ENCODE results near the gene STXBP6.

The STXBP6 gene

DNA sequence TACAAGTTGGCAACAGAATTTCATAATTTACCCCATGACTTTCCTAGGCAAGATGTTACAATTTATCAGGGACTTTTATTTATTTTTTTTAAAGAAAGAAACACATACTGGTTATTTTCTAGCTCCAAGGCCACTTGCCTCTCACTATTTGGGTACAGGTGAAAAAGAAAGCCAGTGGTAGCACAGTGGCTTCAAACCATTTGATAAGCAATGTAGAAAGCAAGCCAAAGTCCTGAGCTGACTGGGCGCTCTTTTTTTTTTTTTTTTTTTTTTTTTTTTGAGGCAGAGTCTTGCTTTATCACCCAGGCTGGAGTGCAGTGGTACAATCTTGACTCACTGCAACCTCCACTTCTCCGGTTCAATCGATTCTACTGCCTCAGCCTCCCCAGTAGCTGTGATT lies 73.3 kb downstream of the STXBP6 start:
- no peak for DNase-seq
- Histone ChIP-seq H3K9me3 (ENCODE audit: control extremely low read depth in 1 of 5, control insufficient read depth in 4 of 5, insufficient read depth in 2 of 5, low read depth in 1 of 5, low read length in 4 of 5) (no peaks in the 10 kb centered on the region), H3K27ac (ENCODE audit: insufficient read depth in 1 of 2, low read depth in 1 of 2, low read length in 2 of 2, poor library complexity in 1 of 2, severe bottlenecking in 2 of 2) (no peak overlapping the region), H3K4me3 (ENCODE audit: control insufficient read depth in 1 of 7, extremely low read depth in 1 of 7, insufficient read depth in 4 of 7, low read depth in 2 of 7, low read length in 6 of 7) (no peak overlapping the region), H3K4me1 (ENCODE audit: control extremely low read depth in 1 of 4, control insufficient read depth in 4 of 4, insufficient read depth in 4 of 4, low read length in 3 of 4) (no peaks in the 10 kb centered on the region), H3K36me3 (ENCODE audit: control insufficient read depth in 4 of 4, insufficient read depth in 4 of 4, low read length in 3 of 4) (no peaks in the 10 kb centered on the region), H3K27me3 (replicated peaks in 2 of 5; ENCODE audit: control insufficient read depth in 4 of 5, insufficient read depth in 5 of 5, low read length in 4 of 5) (no peaks in the 10 kb centered on the region)
- no CpG with 5 or more reads among the region's 3 CpGs for WGBS (ENCODE audit: insufficient coverage)
- ChIA-PET POLR2A (no interaction called here), CTCF (no interaction called here)

GRCh38 chr14:24975393-24975792 lies 74.6 kb downstream of the STXBP6 start:
- WGBS (ENCODE audit: insufficient coverage), result no CpG with 5 or more reads among the region's 2 CpGs
- no peaks in the 10 kb centered on the region for H3K4me1 ChIP-seq (ENCODE audit: control extremely low read depth in 1 of 4, control insufficient read depth in 4 of 4, insufficient read depth in 4 of 4, low read length in 3 of 4)
- CTCF ChIA-PET, result no interaction called here
- no peak for DNase-seq
- no peaks in the 10 kb centered on the region for H3K27me3 ChIP-seq (replicated peaks in 2 of 5; ENCODE audit: control insufficient read depth in 4 of 5, insufficient read depth in 5 of 5, low read length in 4 of 5)
- H3K9me3 ChIP-seq (ENCODE audit: control extremely low read depth in 1 of 5, control insufficient read depth in 4 of 5, insufficient read depth in 2 of 5, low read depth in 1 of 5, low read length in 4 of 5), result no peaks in the 10 kb centered on the region
- POLR2A ChIA-PET, result no interaction called here
- no peak overlapping the region for H3K4me3 ChIP-seq (ENCODE audit: control insufficient read depth in 1 of 7, extremely low read depth in 1 of 7, insufficient read depth in 4 of 7, low read depth in 2 of 7, low read length in 6 of 7)
- no peak overlapping the region for H3K27ac ChIP-seq (ENCODE audit: insufficient read depth in 1 of 2, low read depth in 1 of 2, low read length in 2 of 2, poor library complexity in 1 of 2, severe bottlenecking in 2 of 2)
- H3K36me3 ChIP-seq (ENCODE audit: control insufficient read depth in 4 of 4, insufficient read depth in 4 of 4, low read length in 3 of 4), result no peaks in the 10 kb centered on the region

DNA sequence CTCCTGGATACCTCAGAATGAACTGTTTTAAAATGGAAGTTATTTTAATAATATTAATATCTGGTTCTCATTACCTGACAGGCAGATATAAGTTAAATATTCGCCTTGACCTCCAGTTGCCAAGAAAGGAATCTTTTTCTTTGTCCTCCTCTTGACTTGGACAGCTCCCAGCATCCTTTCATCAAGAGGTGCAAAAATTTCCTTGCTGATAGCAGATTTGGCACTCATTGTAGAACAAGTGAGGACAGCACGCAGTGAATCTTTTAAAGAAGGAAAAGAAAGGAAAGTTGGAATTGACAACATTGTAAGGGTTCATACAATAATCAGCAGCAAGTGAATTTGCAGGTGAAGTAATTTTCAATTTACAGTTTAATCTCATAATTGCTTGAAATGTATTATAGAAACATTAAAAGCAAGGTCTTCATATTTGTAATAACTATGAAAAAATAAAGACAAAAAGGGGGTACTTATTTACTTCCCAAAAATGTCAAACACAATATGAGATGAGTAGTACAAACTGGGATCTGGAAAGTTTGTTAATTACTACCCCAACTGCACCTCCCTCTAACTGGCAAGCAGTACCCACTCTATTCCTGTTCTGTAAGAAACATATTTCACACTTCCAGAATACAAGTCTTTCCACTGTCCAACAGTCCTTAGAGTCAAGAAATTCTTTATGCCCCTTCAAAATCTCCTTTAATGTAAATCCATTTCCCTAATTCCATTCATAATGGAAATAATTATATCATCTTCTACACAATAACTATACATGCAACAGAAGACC lies 75.2 kb downstream of the STXBP6 start:
- no peaks in the 10 kb centered on the region for H3K4me1 ChIP-seq (ENCODE audit: control extremely low read depth in 1 of 4, control insufficient read depth in 4 of 4, insufficient read depth in 4 of 4, low read length in 3 of 4)
- ChIA-PET POLR2A (no interaction called here), CTCF (no interaction called here)
- DNase-seq, result no peak
- no peaks in the 10 kb centered on the region for H3K9me3 ChIP-seq (ENCODE audit: control extremely low read depth in 1 of 5, control insufficient read depth in 4 of 5, insufficient read depth in 2 of 5, low read depth in 1 of 5, low read length in 4 of 5)
- WGBS (ENCODE audit: insufficient coverage), result 100% methylated on average over 1 of the region's 2 CpGs
- H3K27ac ChIP-seq (ENCODE audit: insufficient read depth in 1 of 2, low read depth in 1 of 2, low read length in 2 of 2, poor library complexity in 1 of 2, severe bottlenecking in 2 of 2), result no peak overlapping the region
- H3K27me3 ChIP-seq (replicated peaks in 2 of 5; ENCODE audit: control insufficient read depth in 4 of 5, insufficient read depth in 5 of 5, low read length in 4 of 5), result no peaks in the 10 kb centered on the region
- no peaks in the 10 kb centered on the region for H3K36me3 ChIP-seq (ENCODE audit: control insufficient read depth in 4 of 4, insufficient read depth in 4 of 4, low read length in 3 of 4)
- H3K4me3 ChIP-seq (ENCODE audit: control insufficient read depth in 1 of 7, extremely low read depth in 1 of 7, insufficient read depth in 4 of 7, low read depth in 2 of 7, low read length in 6 of 7), result no peak overlapping the region

- CTCF ChIA-PET, result no interaction called here
- WGBS (ENCODE audit: insufficient coverage), result 95% methylated on average over 3 of the region's 3 CpGs
Observed at GRCh38 chr14:24972844-24973243, 77.1 kb downstream of the STXBP6 start.

DNA sequence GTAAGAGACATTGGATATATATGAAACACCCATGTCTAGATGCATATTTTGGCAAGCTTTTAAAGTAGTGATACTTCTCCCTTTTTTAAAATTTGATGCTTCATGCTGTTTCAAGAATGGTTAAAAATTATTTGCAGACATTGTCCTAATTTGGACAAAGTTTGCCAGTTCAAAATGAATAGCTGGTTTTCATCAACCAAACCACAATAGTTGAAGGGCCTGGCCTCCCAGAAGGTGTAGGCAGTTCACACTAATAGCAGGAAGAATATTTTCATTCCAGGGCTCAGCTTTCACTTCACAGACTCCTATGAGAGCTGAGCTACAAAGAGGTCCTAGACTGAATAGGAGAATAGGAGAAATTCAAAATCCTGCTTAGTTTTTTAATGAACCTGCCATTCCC lies 78.7 kb downstream of the STXBP6 start:
- H3K27me3 ChIP-seq (replicated peaks in 2 of 5; ENCODE audit: control insufficient read depth in 4 of 5, insufficient read depth in 5 of 5, low read length in 4 of 5), result no peaks in the 10 kb centered on the region
- no peaks in the 10 kb centered on the region for H3K36me3 ChIP-seq (ENCODE audit: control insufficient read depth in 4 of 4, insufficient read depth in 4 of 4, low read length in 3 of 4)
- ChIA-PET CTCF (interaction anchor here (0.6 kb wide), 1 partner anchor 46 kb away, joined by 3 read pairs; no protein-coding TSS in a partner anchor), POLR2A (no interaction called here)
- no peak for DNase-seq
- no peak overlapping the region for H3K27ac ChIP-seq (ENCODE audit: insufficient read depth in 1 of 2, low read depth in 1 of 2, low read length in 2 of 2, poor library complexity in 1 of 2, severe bottlenecking in 2 of 2)
- H3K4me3 ChIP-seq (ENCODE audit: control insufficient read depth in 1 of 7, extremely low read depth in 1 of 7, insufficient read depth in 4 of 7, low read depth in 2 of 7, low read length in 6 of 7), result no peak overlapping the region
- no peaks in the 10 kb centered on the region for H3K4me1 ChIP-seq (ENCODE audit: control extremely low read depth in 1 of 4, control insufficient read depth in 4 of 4, insufficient read depth in 4 of 4, low read length in 3 of 4)
- H3K9me3 ChIP-seq (ENCODE audit: control extremely low read depth in 1 of 5, control insufficient read depth in 4 of 5, insufficient read depth in 2 of 5, low read depth in 1 of 5, low read length in 4 of 5), result no peaks in the 10 kb centered on the region

More at GRCh38 chr14:24972844-24973243, 77.1 kb downstream of the STXBP6 start:
- Histone ChIP-seq H3K4me3 (ENCODE audit: control insufficient read depth in 1 of 7, extremely low read depth in 1 of 7, insufficient read depth in 4 of 7, low read depth in 2 of 7, low read length in 6 of 7) (no peak overlapping the region), H3K27me3 (replicated peaks in 2 of 5; ENCODE audit: control insufficient read depth in 4 of 5, insufficient read depth in 5 of 5, low read length in 4 of 5) (no peaks in the 10 kb centered on the region), H3K9me3 (ENCODE audit: control extremely low read depth in 1 of 5, control insufficient read depth in 4 of 5, insufficient read depth in 2 of 5, low read depth in 1 of 5, low read length in 4 of 5) (no peaks in the 10 kb centered on the region), H3K36me3 (ENCODE audit: control insufficient read depth in 4 of 4, insufficient read depth in 4 of 4, low read length in 3 of 4) (no peaks in the 10 kb centered on the region), H3K27ac (ENCODE audit: insufficient read depth in 1 of 2, low read depth in 1 of 2, low read length in 2 of 2, poor library complexity in 1 of 2, severe bottlenecking in 2 of 2) (no peak overlapping the region), H3K4me1 (ENCODE audit: control extremely low read depth in 1 of 4, control insufficient read depth in 4 of 4, insufficient read depth in 4 of 4, low read length in 3 of 4) (no peaks in the 10 kb centered on the region)
- no peak for DNase-seq
- POLR2A ChIA-PET, result no interaction called here

DNA sequence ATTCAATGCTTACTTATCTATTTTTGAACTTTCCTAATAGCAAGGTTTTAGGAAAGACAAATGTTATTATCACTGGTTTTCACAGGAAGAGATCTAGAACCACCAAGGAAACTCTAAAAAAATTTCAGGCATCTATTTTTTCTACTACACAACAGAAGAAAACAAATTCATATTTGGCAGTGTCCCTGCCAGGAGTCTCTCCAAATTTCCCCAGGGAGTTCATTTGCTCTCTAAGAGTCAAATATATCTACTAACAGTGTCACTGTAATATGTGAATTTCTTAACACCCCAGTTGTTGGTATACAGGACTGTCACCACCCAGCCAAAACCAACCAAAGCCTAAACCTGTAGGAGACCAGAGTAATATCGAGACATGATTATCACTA lies 83.4 kb downstream of the STXBP6 start:
- ChIA-PET POLR2A (no interaction called here), CTCF (no interaction called here)
- no peaks in the 10 kb centered on the region for H3K4me1 ChIP-seq (ENCODE audit: control extremely low read depth in 1 of 4, control insufficient read depth in 4 of 4, insufficient read depth in 4 of 4, low read length in 3 of 4)
- no peaks in the 10 kb centered on the region for H3K36me3 ChIP-seq (ENCODE audit: control insufficient read depth in 4 of 4, insufficient read depth in 4 of 4, low read length in 3 of 4)
- no peaks in the 10 kb centered on the region for H3K27me3 ChIP-seq (replicated peaks in 2 of 5; ENCODE audit: control insufficient read depth in 4 of 5, insufficient read depth in 5 of 5, low read length in 4 of 5)
- no peak overlapping the region for H3K4me3 ChIP-seq (ENCODE audit: control insufficient read depth in 1 of 7, extremely low read depth in 1 of 7, insufficient read depth in 4 of 7, low read depth in 2 of 7, low read length in 6 of 7)
- WGBS (ENCODE audit: insufficient coverage), result 100% methylated on average over 1 of the region's 1 CpG
- H3K9me3 ChIP-seq (ENCODE audit: control extremely low read depth in 1 of 5, control insufficient read depth in 4 of 5, insufficient read depth in 2 of 5, low read depth in 1 of 5, low read length in 4 of 5), result no peaks in the 10 kb centered on the region
- no peak for DNase-seq
- H3K27ac ChIP-seq (ENCODE audit: insufficient read depth in 1 of 2, low read depth in 1 of 2, low read length in 2 of 2, poor library complexity in 1 of 2, severe bottlenecking in 2 of 2), result no peak overlapping the region

GRCh38 chr14:24965934-24966578 lies 83.9 kb downstream of the STXBP6 start:
- no CpG with 5 or more reads among the region's 3 CpGs for WGBS (ENCODE audit: insufficient coverage)
- H3K4me3 ChIP-seq (ENCODE audit: control insufficient read depth in 1 of 7, extremely low read depth in 1 of 7, insufficient read depth in 4 of 7, low read depth in 2 of 7, low read length in 6 of 7), result no peak overlapping the region
- no peaks in the 10 kb centered on the region for H3K9me3 ChIP-seq (ENCODE audit: control extremely low read depth in 1 of 5, control insufficient read depth in 4 of 5, insufficient read depth in 2 of 5, low read depth in 1 of 5, low read length in 4 of 5)
- peak in 2 of 3 donors; percentile 10 to 24 for DNase-seq
- no peaks in the 10 kb centered on the region for H3K4me1 ChIP-seq (ENCODE audit: control extremely low read depth in 1 of 4, control insufficient read depth in 4 of 4, insufficient read depth in 4 of 4, low read length in 3 of 4)
- H3K27ac ChIP-seq (ENCODE audit: insufficient read depth in 1 of 2, low read depth in 1 of 2, low read length in 2 of 2, poor library complexity in 1 of 2, severe bottlenecking in 2 of 2), result no peak overlapping the region
- no peaks in the 10 kb centered on the region for H3K36me3 ChIP-seq (ENCODE audit: control insufficient read depth in 4 of 4, insufficient read depth in 4 of 4, low read length in 3 of 4)
- CTCF ChIA-PET, result interaction anchor here (0.7 kb wide), 1 partner anchor 161 kb away, joined by 3 read pairs; no protein-coding TSS in a partner anchor
- H3K27me3 ChIP-seq (replicated peaks in 2 of 5; ENCODE audit: control insufficient read depth in 4 of 5, insufficient read depth in 5 of 5, low read length in 4 of 5), result no peaks in the 10 kb centered on the region
- POLR2A ChIA-PET, result no interaction called here
